IMR-90 (cell line): ENCODE measurements around the gene ATF5. TPM values are rescaled to one million over a fixed set of nuclear protein-coding genes. Genes with fewer than 3 reads are reported as not detected.

Source experiments
- ATAC-seq: fragments of 200-7000 bp; cut with Tn5 transposase; 2 replicates; pipeline ENCODE4 v1.9.1; 2020; ENCODE audit warnings: low read depth, mild to moderate bottlenecking, moderate library complexity
- BruUV-seq: library from RNA; stranded (reverse); fragments of 400-500 nt; replicated peaks from 2 replicates; lab custom pipeline; 2021; lab: Mats Ljungman, UMichigan
- CTCF ChIA-PET: fragments of 300-600 bp; formaldehyde crosslinking; extraction: SDS; loops from one replicate; lab custom pipeline; 2021; ENCODE audit warnings: antibody characterized with exemption; lab: Yijun Ruan, JAX
- POLR2A ChIA-PET: fragments of 300-600 bp; sonication (Branson Sonifier 250); formaldehyde crosslinking; loops from one replicate; lab custom pipeline; 2022; ENCODE audit warnings: antibody characterized with exemption; ENCODE audit not compliant: unreplicated experiment; lab: Charles Lee
- DNase-seq: peaks from one replicate; pipeline ENCODE4 v3.0.0; 2013
- H2AFZ ChIP-seq: replicated peaks from 2 replicates; pipeline ENCODE3; 2013; ENCODE audit warnings: low read length, mild to moderate bottlenecking; ENCODE audit not compliant: poor library complexity
- H2AK5ac ChIP-seq: 2 replicates; pipeline ENCODE4 v1.6.1; 2013; ENCODE audit warnings: low read depth, low read length, inconsistent platforms
- H2AK9ac ChIP-seq: replicated peaks from 2 replicates; pipeline ENCODE3; 2013; ENCODE audit warnings: mild to moderate bottlenecking, low read depth, low read length, moderate library complexity; ENCODE audit not compliant: poor library complexity
- H2BK120ac ChIP-seq: 2 replicates; pipeline ENCODE4 v1.6.1; 2013; ENCODE audit warnings: low read depth, low read length, inconsistent platforms
- H2BK15ac ChIP-seq: 3 replicates; pipeline ENCODE4 v1.6.1; 2013; ENCODE audit warnings: low read depth, low read length, inconsistent platforms
- H2BK20ac ChIP-seq: 2 replicates; pipeline ENCODE4 v1.6.1; 2013; ENCODE audit warnings: low read depth, mild to moderate bottlenecking, inconsistent platforms, low read length, moderate library complexity
- H2BK5ac ChIP-seq: 2 replicates; pipeline ENCODE4 v1.6.1; 2013; ENCODE audit warnings: mild to moderate bottlenecking, low read depth, low read length, inconsistent platforms; ENCODE audit not compliant: poor library complexity, severe bottlenecking
- H3K14ac ChIP-seq: replicated peaks from 2 replicates; pipeline ENCODE4 v1.6.1; 2013; ENCODE audit warnings: low read depth, low read length, inconsistent platforms
- H3K18ac ChIP-seq: 2 replicates; pipeline ENCODE4 v1.6.1; 2013; ENCODE audit warnings: low read depth, low read length, control low read depth
- H3K23ac ChIP-seq: 2 replicates; pipeline ENCODE4 v1.6.1; 2013; ENCODE audit warnings: low read depth, low read length, inconsistent platforms
- H3K27ac ChIP-seq: 2 replicates; pipeline ENCODE4 v1.5.1; 2013; ENCODE audit warnings: mild to moderate bottlenecking, control low read depth, low read length; ENCODE audit not compliant: insufficient read depth
- H3K27me3 ChIP-seq: 2 replicates; pipeline ENCODE4 v1.6.1; 2013; ENCODE audit warnings: low read length; ENCODE audit not compliant: control insufficient read depth, insufficient read depth
- H3K36me3 ChIP-seq: 2 replicates; pipeline ENCODE4 v1.6.1; 2013; ENCODE audit warnings: low read length, mixed read lengths; ENCODE audit not compliant: control insufficient read depth, insufficient read depth
- H3K4ac ChIP-seq: 2 replicates; pipeline ENCODE4 v1.6.1; 2013; ENCODE audit warnings: low read depth, low read length, inconsistent platforms
- H3K4me1 ChIP-seq: 2 replicates; pipeline ENCODE4 v1.6.1; 2013; ENCODE audit warnings: low read length, mixed read lengths; ENCODE audit not compliant: control insufficient read depth, insufficient read depth
- H3K4me2 ChIP-seq: 2 replicates; pipeline ENCODE4 v1.6.1; 2013; ENCODE audit warnings: low read depth, mild to moderate bottlenecking, control low read depth, low read length, moderate library complexity
- H3K4me3 ChIP-seq: 2 replicates; pipeline ENCODE4 v1.5.1; 2013; ENCODE audit warnings: low read depth, mild to moderate bottlenecking, control low read depth, low read length, moderate library complexity; ENCODE audit not compliant: insufficient read depth
- H3K56ac ChIP-seq: 2 replicates; pipeline ENCODE4 v1.6.1; 2013; ENCODE audit warnings: low read length, inconsistent platforms; ENCODE audit not compliant: insufficient read depth; ENCODE audit errors: extremely low read depth
- H3K79me1 ChIP-seq, 2 experiments: 2 replicates each; pipeline ENCODE4 v1.6.1; 2013; ENCODE audit warnings: low read length in 2 of 2, inconsistent platforms in 1 of 2, low read depth in 1 of 2
- H3K9ac ChIP-seq: 2 replicates; pipeline ENCODE4 v1.6.1; 2013; ENCODE audit warnings: low read depth, low read length, control low read depth
- H3K9me1 ChIP-seq: 2 replicates; pipeline ENCODE4 v1.6.1; 2013; ENCODE audit warnings: low read length, inconsistent platforms; ENCODE audit not compliant: insufficient read depth
- H3K9me3 ChIP-seq: 2 replicates; pipeline ENCODE4 v1.6.1; 2013; ENCODE audit warnings: low read length; ENCODE audit not compliant: control insufficient read depth, insufficient read depth
- H4K20me1 ChIP-seq: 2 replicates; pipeline ENCODE4 v1.6.1; 2013; ENCODE audit warnings: low read length, inconsistent platforms; ENCODE audit not compliant: insufficient read depth
- H4K5ac ChIP-seq: 2 replicates; pipeline ENCODE4 v1.6.1; 2013; ENCODE audit warnings: mild to moderate bottlenecking, low read depth, low read length, control low read depth
- H4K8ac ChIP-seq, 2 experiments: 2 replicates each; pipeline ENCODE4 v1.6.1; 2013; ENCODE audit warnings: low read depth in 2 of 2, low read length in 2 of 2, control low read depth in 1 of 2, inconsistent platforms in 1 of 2
- H4K91ac ChIP-seq: 2 replicates; pipeline ENCODE4 v1.6.1; 2013; ENCODE audit warnings: low read depth, low read length, inconsistent platforms; ENCODE audit not compliant: insufficient read depth
- BHLHE40 ChIP-seq: fragments of 150-350 bp; IDR thresholded peaks from 2 replicates; pipeline ENCODE4 v1.6.1; 2016; ENCODE audit warnings: mild to moderate bottlenecking, low read depth, low read length
- CEBPB ChIP-seq: IDR thresholded peaks from 2 replicates; pipeline ENCODE4 v1.6.1; 2012; ENCODE audit warnings: low read depth, low read length, improper control_type of control experiment
- CTCF ChIP-seq: conservative IDR thresholded peaks from 2 replicates; pipeline ENCODE4 v1.5.1; 2012; ENCODE audit warnings: mild to moderate bottlenecking, low read depth, low read length, improper control_type of control experiment
- ELK1 ChIP-seq: fragments of 150-350 bp; IDR thresholded peaks from 2 replicates; pipeline ENCODE4 v1.6.1; 2016; ENCODE audit warnings: low read depth, mild to moderate bottlenecking, low read length, moderate library complexity, borderline replicate concordance
- FOS ChIP-seq: fragments of 150-350 bp; IDR thresholded peaks from 2 replicates; pipeline ENCODE4 v1.6.1; 2016; ENCODE audit warnings: low read depth, low read length
- MAFK ChIP-seq: IDR thresholded peaks from 2 replicates; pipeline ENCODE4 v1.6.1; 2012; ENCODE audit warnings: low read depth, low read length, improper control_type of control experiment
- MAZ ChIP-seq: IDR thresholded peaks from 2 replicates; pipeline ENCODE4 v1.6.1; 2012; ENCODE audit warnings: low read depth, mild to moderate bottlenecking, low read length, improper control_type of control experiment, moderate library complexity, borderline replicate concordance
- POLR2A ChIP-seq: IDR thresholded peaks from 2 replicates; pipeline ENCODE4 v1.6.1; 2012; ENCODE audit warnings: mild to moderate bottlenecking, low read depth, low read length
- RCOR1 ChIP-seq: IDR thresholded peaks from 2 replicates; pipeline ENCODE4 v1.6.1; 2012; ENCODE audit warnings: mild to moderate bottlenecking, low read length, improper control_type of control experiment; ENCODE audit not compliant: insufficient replicate concordance
- RFX5 ChIP-seq: IDR thresholded peaks from 2 replicates; pipeline ENCODE4 v1.8.0; 2012; ENCODE audit warnings: low read depth, mild to moderate bottlenecking, low read length, moderate library complexity
- SMC3 ChIP-seq: fragments of 150-350 bp; IDR thresholded peaks from 2 replicates; pipeline ENCODE4 v1.6.1; 2016; ENCODE audit warnings: low read depth, mild to moderate bottlenecking, antibody characterized with exemption, low read length, moderate library complexity
- USF2 ChIP-seq: fragments of 150-350 bp; IDR thresholded peaks from 2 replicates; pipeline ENCODE4 v1.6.1; 2017; ENCODE audit warnings: mild to moderate bottlenecking, antibody characterized with exemption, low read length, low read depth
- WGBS, 2 experiments: methylation state at CpG; one replicate each; pipeline versions ENCODE4 v1.1.5 to v1.1.7; 2013; ENCODE audit warnings: missing lambda C conversion rate in 2 of 2; ENCODE audit not compliant: insufficient read length in 1 of 2; ENCODE audit errors: extremely low coverage in 2 of 2; 5-methylcytosine and 5-hydroxymethylcytosine counted together
- dilution Hi-C: fragments of 300-500 bp; cut with HindIII; formaldehyde crosslinking; loops from one replicate; pipeline ENCODE4 v1.14.3; 2018; ENCODE audit warnings: low sequenced_read_pairs; ENCODE audit not compliant: unreplicated experiment
- in situ Hi-C: fragments of 300-500 bp; cut with MboI; formaldehyde crosslinking; loops from 3 replicates; pipeline ENCODE4 v1.14.3; 2019; ENCODE audit warnings: low sequenced_read_pairs, inconsistent platforms, mixed read lengths
- intact Hi-C: fragments of 100-400 bp; cut with micrococcal nuclease; formaldehyde crosslinking; loops from 2 replicates; pipeline ENCODE4 v1.10.0; 2022
- polyA plus RNA-seq, 3 experiments: library from polyadenylated mRNA; depleted of rRNA; stranded (reverse); fragments of >200 nt; gene quantifications; 2 replicates each; pipeline ENCODE4 v1.2.3, GENCODE V29; 2012; ENCODE audit warnings: low replicate concordance in 1 of 3
- total RNA-seq: library from RNA; depleted of rRNA; stranded (reverse); fragments of >200 nt; gene quantifications from 2 replicates; pipeline ENCODE4 v1.2.3, GENCODE V29; 2012

The ATF5 gene
- total and polyA plus RNA-seq, 2 of the 4 experiments (the other 2 are of a cell fraction): 2.7 to 15.7 TPM

- CTCF ChIA-PET: no interaction called here
- no peak overlapping the region for H3K4me3 ChIP-seq
- dilution Hi-C loops: no loop called here
- 83% methylated on average over 3 of the region's 5 CpGs; no CpG with 5 or more reads in 1 of the 2 experiments for WGBS, 2 experiments
- no peak overlapping the region for H2BK120ac ChIP-seq
- H2AFZ ChIP-seq: no peak overlapping the region
- no peak overlapping the region for H4K8ac ChIP-seq
- no peak for DNase-seq
- H3K9ac ChIP-seq: no peak overlapping the region
- H3K4me2 ChIP-seq: no peak overlapping the region
- intact Hi-C loops: no loop called here
- no peak overlapping the region for H2BK20ac ChIP-seq
- no peak overlapping the region for H4K91ac ChIP-seq
- no peak overlapping the region for H3K27ac ChIP-seq
- peaks cover 59% of the 10 kb centered on the region for H3K36me3 ChIP-seq
- peaks cover 30% of the 10 kb centered on the region for H4K20me1 ChIP-seq
- no peak overlapping the region for H2AK9ac ChIP-seq
- no peak overlapping the region for H4K5ac ChIP-seq
- no peak overlapping the region for H3K56ac ChIP-seq
- H3K14ac ChIP-seq: no peak overlapping the region
- H3K9me3 ChIP-seq: no peaks in the 10 kb centered on the region
- H3K79me1 ChIP-seq: peaks cover 10 to 76% of the 10 kb centered on the region in 2 experiments
- TF ChIP-seq MAZ (no peak), POLR2A (no peak), RFX5 (no peak), BHLHE40 (no peak), FOS (no peak), USF2 (no peak), CEBPB (no peak), ELK1 (no peak), RCOR1 (no peak), CTCF (no peak), MAFK (no peak), SMC3 (no peak)
- H3K9me1 ChIP-seq: peaks cover 11% of the 10 kb centered on the region; the same call in 1 of the 2 replicates
- no peaks in the 10 kb centered on the region for H3K27me3 ChIP-seq
- BruUV-seq: no TSS peak
- in situ Hi-C loops: no loop called here
- no peak overlapping the region for H2BK5ac ChIP-seq
- no peak for ATAC-seq
- POLR2A ChIA-PET: no interaction called here
- no peak overlapping the region for H2AK5ac ChIP-seq
- no peak overlapping the region for H2BK15ac ChIP-seq
- H3K4me1 ChIP-seq: peaks cover 3% of the 10 kb centered on the region
- no peak overlapping the region for H3K23ac ChIP-seq
- H3K18ac ChIP-seq: no peak overlapping the region
- H3K4ac ChIP-seq: no peak overlapping the region
Observed at GRCh38 chr19:49910179-49910578, 18.8 kb upstream of the ATF5 start.
